GM21825 (cell line): ENCODE measurements around the gene MARCHF2.

Experiments
- ATAC-seq: cut with Tn5 transposase; IDR thresholded peaks from one replicate; pipeline ENCODE4 v1.9.1; 2021; ENCODE audit warnings: mild to moderate bottlenecking, moderate library complexity; ENCODE audit not compliant: unreplicated experiment

The MARCHF2 gene

GRCh38 chr19:8473648-8474476 lies 60.8 kb downstream of the MARCHF2 start:
- ATAC-seq = peak; percentile 52

- no peak for ATAC-seq
Observed at GRCh38 chr19:8475005-8475404, 61.9 kb downstream of the MARCHF2 start.

- no peak for ATAC-seq
Observed at GRCh38 chr19:8476524-8476923, 63.4 kb downstream of the MARCHF2 start.

GRCh38 chr19:8477889-8478288 lies 64.8 kb downstream of the MARCHF2 start:
- ATAC-seq = no peak

GRCh38 chr19:8478598-8478997 lies 65.5 kb downstream of the MARCHF2 start:
- no peak for ATAC-seq

- no peak for ATAC-seq
Observed at GRCh38 chr19:8481201-8481600, 68.1 kb downstream of the MARCHF2 start.

- no peak for ATAC-seq
Observed at GRCh38 chr19:8481616-8482015, 68.5 kb downstream of the MARCHF2 start.

- no peak for ATAC-seq
Observed at GRCh38 chr19:8482696-8483095, 69.6 kb downstream of the MARCHF2 start.

GRCh38 chr19:8483165-8483564 lies 70.1 kb downstream of the MARCHF2 start:
- ATAC-seq = no peak

- ATAC-seq = no peak
Observed at GRCh38 chr19:8484331-8484894, 71.3 kb downstream of the MARCHF2 start.

- ATAC-seq = no peak
Observed at GRCh38 chr19:8485561-8486371, 72.7 kb downstream of the MARCHF2 start.

GRCh38 chr19:8486661-8487136 lies 73.6 kb downstream of the MARCHF2 start:
- ATAC-seq = no peak

- ATAC-seq = peak; percentile 54
Observed at GRCh38 chr19:8487137-8487851, 74.2 kb downstream of the MARCHF2 start.

- no peak for ATAC-seq
Observed at GRCh38 chr19:8488365-8488764, 75.3 kb downstream of the MARCHF2 start.
